Activated naive CD4-positive, alpha-beta T cell treated with anti-CD3 and anti-CD28 coated beads, Interleukin-2, amount 10 ng/mL, durations not matched to agents 7 days and 5 days (primary cell): ENCODE measurements around the gene ANGPTL5.
"Not testable (repeated sequence)": the region's sequence is repeated elsewhere in the genome, so short reads cannot be mapped to it uniquely, and the experiment has no call there.

ENCODE experiments used
- CTCF ChIA-PET: fragments of 350-600 bp; sonication (Branson Sonifier 250); formaldehyde crosslinking; loops from one replicate; lab custom pipeline; 2021; ENCODE audit warnings: antibody characterized with exemption; lab: Charles Lee
- DNase-seq: peaks from one replicate; pipeline ENCODE4 v3.0.0-alpha.2; 2020
- H3K27ac Mint-ChIP-seq: one replicate; pipeline ENCODE4 v1.8.0; 2021; ENCODE audit warnings: mild to moderate bottlenecking, moderate library complexity, mixed read lengths
- H3K27me3 Mint-ChIP-seq: one replicate; pipeline ENCODE4 v1.8.0; 2021; ENCODE audit warnings: mild to moderate bottlenecking, mixed read lengths
- H3K36me3 Mint-ChIP-seq: one replicate; pipeline ENCODE4 v1.8.0; 2021; ENCODE audit warnings: mixed read lengths
- H3K4me1 Mint-ChIP-seq: one replicate; pipeline ENCODE4 v1.8.0; 2021; ENCODE audit warnings: mixed read lengths
- H3K4me3 Mint-ChIP-seq: one replicate; pipeline ENCODE4 v1.8.0; 2021; ENCODE audit warnings: mild to moderate bottlenecking, moderate library complexity, mixed read lengths
- H3K9me3 Mint-ChIP-seq: one replicate; pipeline ENCODE4 v1.8.0; 2021; ENCODE audit warnings: mixed read lengths

ANGPTL5 gene

DNA sequence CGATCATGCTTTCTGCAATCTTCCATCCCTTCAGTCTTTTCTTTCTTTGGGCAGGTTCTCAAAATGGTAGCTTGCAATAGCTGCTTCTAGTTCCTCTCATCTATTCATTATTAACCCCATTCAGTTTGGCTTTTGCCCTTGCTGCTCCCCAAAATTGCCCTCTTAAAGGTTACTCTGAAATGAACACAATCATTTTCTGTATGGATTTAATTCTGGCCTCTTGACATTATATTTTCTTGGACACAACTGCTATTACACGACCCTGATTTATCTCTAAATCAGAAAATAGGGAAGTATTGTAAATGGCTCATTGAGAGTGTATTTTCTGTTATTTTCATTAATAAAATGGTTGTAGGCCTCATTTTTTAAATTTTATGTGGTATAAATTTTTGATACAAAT is at the start of gene ANGPTL5:
ANGPTL5 (minus strand) TSS at position 101 of the 400 bp plus-strand sequence. CDS start 8,613 bp downstream, outside the sequence.
- Mint-ChIP-seq H3K27me3 (peaks cover 9% of the 10 kb centered on the region), H3K4me3 (peak within 1 kb of the TSS; percentile 85), H3K9me3 (no peaks in the 10 kb centered on the region), H3K27ac (peak within 1 kb of the TSS; percentile 79), H3K4me1 (peaks cover 23% of the 10 kb centered on the region), H3K36me3 (no peaks in the 10 kb centered on the region)
- no peak for DNase-seq
- CTCF ChIA-PET = interaction anchor here (1.2 kb wide), 1 partner anchor 90 kb away, joined by 6 read pairs; no protein-coding TSS in a partner anchor

DNA sequence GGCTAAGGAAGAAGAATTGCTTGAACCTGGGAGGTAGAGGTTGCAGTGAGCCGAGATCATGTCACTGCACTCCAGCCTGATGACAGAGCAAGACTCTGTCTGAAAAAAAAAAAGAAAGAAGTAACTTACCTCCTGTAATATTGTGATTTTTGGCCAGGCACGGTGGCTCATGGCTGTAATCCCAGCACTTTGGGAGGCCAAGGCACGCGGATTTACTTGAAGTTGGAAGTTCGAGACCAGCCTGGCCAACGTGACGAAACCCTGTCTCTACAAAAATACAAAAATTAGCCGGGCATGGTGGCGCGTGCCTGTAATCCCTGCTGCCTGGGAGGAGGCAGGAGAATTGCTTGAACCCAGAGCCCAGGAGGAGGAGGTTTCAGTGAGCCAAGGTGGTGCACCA is 47.9 kb upstream of the ANGPTL5 start:
- not testable (repeated sequence) for H3K27ac Mint-ChIP-seq, H3K27me3 Mint-ChIP-seq, H3K4me1 Mint-ChIP-seq, H3K9me3 Mint-ChIP-seq, DNase-seq, H3K36me3 Mint-ChIP-seq, H3K4me3 Mint-ChIP-seq
- CTCF ChIA-PET = interaction anchor here (1.0 kb wide), 1 partner anchor 10 kb away, joined by 4 read pairs; no protein-coding TSS in a partner anchor

DNA sequence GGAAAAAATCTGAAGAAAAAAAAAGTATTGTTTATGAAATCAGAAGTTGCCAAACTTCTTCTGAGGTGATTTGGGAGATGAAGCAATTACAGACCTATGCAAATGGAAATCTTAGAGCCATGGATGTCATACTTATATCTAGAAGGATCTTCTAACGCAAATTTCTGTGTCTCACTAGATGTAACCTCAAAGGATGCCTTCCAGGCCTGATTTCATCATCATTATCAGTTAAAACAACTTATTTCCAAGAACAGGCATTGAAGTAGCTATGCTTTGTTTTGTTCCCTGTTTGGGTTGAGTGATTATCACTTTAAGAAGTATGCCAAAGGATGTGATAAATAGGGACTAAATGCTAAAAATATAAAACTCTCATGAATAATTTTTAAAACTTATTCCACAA is 43.9 kb upstream of the ANGPTL5 start:
- Mint-ChIP-seq H3K36me3 (no peaks in the 10 kb centered on the region), H3K27ac (no peak overlapping the region), H3K9me3 (no peaks in the 10 kb centered on the region), H3K4me1 (no peaks in the 10 kb centered on the region), H3K4me3 (no peak overlapping the region), H3K27me3 (no peaks in the 10 kb centered on the region)
- CTCF ChIA-PET = no interaction called here
- DNase-seq = no peak

DNA sequence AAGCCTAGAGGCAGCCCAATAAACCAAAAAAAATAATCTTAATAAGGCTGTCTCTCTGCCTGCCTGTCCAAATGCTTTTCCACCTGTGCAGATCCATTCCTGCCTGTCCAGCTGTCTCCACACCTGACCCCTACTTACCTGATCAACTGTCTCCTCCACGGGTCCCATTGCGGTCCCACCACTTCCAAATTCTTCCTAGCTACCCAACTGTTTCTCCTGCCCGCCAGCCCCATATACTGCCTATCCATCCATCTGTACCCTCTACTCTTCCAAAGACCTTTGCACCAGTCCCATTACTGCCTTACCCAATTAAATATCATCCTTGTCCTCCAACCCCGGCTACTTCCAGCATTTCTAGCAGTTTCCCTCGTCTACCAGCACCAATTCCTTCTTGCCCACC is 39.4 kb upstream of the ANGPTL5 start:
- DNase-seq = no peak
- Mint-ChIP-seq H3K4me1 (no peaks in the 10 kb centered on the region), H3K9me3 (no peaks in the 10 kb centered on the region), H3K36me3 (no peaks in the 10 kb centered on the region), H3K4me3 (no peak overlapping the region), H3K27me3 (no peaks in the 10 kb centered on the region), H3K27ac (no peak overlapping the region)
- CTCF ChIA-PET = no interaction called here

GRCh38 chr11:101955278-101955677 is 39.0 kb upstream of the ANGPTL5 start:
- H3K4me1 Mint-ChIP-seq = no peaks in the 10 kb centered on the region
- no peaks in the 10 kb centered on the region for H3K27me3 Mint-ChIP-seq

DNA sequence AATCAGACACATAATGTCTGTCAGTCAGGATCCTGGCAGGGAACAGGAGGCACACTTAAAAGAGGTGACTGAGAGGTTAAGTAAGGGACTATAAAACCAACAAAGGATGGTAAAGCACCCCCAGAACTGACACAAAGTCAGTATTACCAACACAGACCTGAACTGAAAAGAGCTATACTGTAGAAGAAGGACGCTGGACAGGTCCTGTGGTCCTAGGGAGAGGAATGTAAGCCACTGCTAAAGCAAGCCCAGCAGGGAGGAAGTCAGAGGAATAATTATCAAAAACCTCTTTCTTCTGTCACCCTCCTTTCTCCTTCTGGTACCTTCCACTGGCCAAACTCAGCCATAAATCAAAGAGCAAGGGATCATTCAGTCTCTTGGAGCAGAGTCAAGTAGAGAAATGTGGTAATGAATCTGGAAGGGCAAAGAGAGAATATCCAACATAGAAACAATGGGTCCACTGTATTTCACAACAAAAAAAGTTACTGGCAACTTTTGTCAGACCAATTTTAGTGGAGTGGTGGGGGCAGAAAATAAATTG is 33.4 kb upstream of the ANGPTL5 start:
- Mint-ChIP-seq H3K9me3 (no peaks in the 10 kb centered on the region), H3K4me1 (no peaks in the 10 kb centered on the region), H3K4me3 (no peak overlapping the region), H3K36me3 (no peaks in the 10 kb centered on the region), H3K27ac (no peak overlapping the region), H3K27me3 (no peaks in the 10 kb centered on the region)
- CTCF ChIA-PET = no interaction called here
- DNase-seq = no peak

More at GRCh38 chr11:101955278-101955677, 39.0 kb upstream of the ANGPTL5 start:
- DNase-seq = no peak
- H3K27ac Mint-ChIP-seq = no peak overlapping the region
- no peaks in the 10 kb centered on the region for H3K36me3 Mint-ChIP-seq
- H3K4me3 Mint-ChIP-seq = no peak overlapping the region
- no peaks in the 10 kb centered on the region for H3K9me3 Mint-ChIP-seq
- CTCF ChIA-PET = no interaction called here

- H3K9me3 Mint-ChIP-seq = no peaks in the 10 kb centered on the region
- no peaks in the 10 kb centered on the region for H3K27me3 Mint-ChIP-seq
- no peaks in the 10 kb centered on the region for H3K36me3 Mint-ChIP-seq
- H3K27ac Mint-ChIP-seq = no peak overlapping the region
- CTCF ChIA-PET = interaction anchor here (0.5 kb wide), 1 partner anchor 25 kb away, joined by 6 read pairs; no protein-coding TSS in a partner anchor
- no peaks in the 10 kb centered on the region for H3K4me1 Mint-ChIP-seq
- DNase-seq = no peak
- H3K4me3 Mint-ChIP-seq = no peak overlapping the region
Measured at GRCh38 chr11:101945448-101945847, 29.1 kb upstream of the ANGPTL5 start.

- Mint-ChIP-seq H3K27ac (no peak overlapping the region), H3K4me1 (no peaks in the 10 kb centered on the region), H3K9me3 (no peaks in the 10 kb centered on the region), H3K4me3 (no peak overlapping the region), H3K27me3 (no peaks in the 10 kb centered on the region), H3K36me3 (no peaks in the 10 kb centered on the region)
- no peak for DNase-seq
- CTCF ChIA-PET = interaction anchor here (0.9 kb wide), 1 partner anchor 9 kb away, joined by 3 read pairs; no protein-coding TSS in a partner anchor
Measured at GRCh38 chr11:101944923-101945322, 28.6 kb upstream of the ANGPTL5 start.

DNA sequence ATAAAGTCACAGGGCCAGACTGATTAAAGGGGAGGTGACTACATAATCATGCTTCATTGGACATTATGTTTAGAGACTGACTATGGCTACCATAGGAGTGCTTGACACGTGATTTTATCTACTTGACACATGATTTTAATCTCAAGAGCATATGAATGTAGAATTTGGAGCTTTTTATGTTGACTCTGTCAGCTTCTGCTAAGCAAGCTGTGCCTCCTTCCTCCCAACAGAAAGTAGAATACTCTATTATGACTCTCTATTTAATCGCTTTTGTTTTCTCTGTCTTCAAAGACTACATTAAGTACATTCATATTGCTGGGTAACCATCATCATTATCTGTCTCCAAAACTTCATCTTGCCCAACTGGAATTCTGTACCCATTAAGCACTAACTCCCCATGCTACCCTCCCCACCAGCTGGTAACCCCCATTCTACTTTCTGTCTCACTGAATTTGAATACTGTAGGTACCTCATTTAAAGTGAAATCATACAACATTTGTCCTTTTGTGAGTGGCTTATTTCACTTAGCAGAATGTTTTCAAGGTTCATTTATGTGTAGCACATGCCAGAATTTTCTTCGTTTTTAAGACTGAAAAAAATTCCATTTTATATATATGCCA is 24.7 kb upstream of the ANGPTL5 start:
- H3K36me3 Mint-ChIP-seq = no peaks in the 10 kb centered on the region
- no peaks in the 10 kb centered on the region for H3K27me3 Mint-ChIP-seq
- DNase-seq = no peak
- H3K4me1 Mint-ChIP-seq = no peaks in the 10 kb centered on the region
- H3K4me3 Mint-ChIP-seq = no peak overlapping the region
- H3K27ac Mint-ChIP-seq = no peak overlapping the region
- no peaks in the 10 kb centered on the region for H3K9me3 Mint-ChIP-seq
- CTCF ChIA-PET = no interaction called here

- Mint-ChIP-seq H3K36me3 (no peaks in the 10 kb centered on the region), H3K27me3 (no peaks in the 10 kb centered on the region), H3K9me3 (no peaks in the 10 kb centered on the region), H3K27ac (no peak overlapping the region), H3K4me1 (no peaks in the 10 kb centered on the region), H3K4me3 (no peak overlapping the region)
- DNase-seq = no peak
- CTCF ChIA-PET = no interaction called here
Measured at GRCh38 chr11:101931692-101932091, 15.4 kb upstream of the ANGPTL5 start.

GRCh38 chr11:101929294-101929915 is 13.1 kb upstream of the ANGPTL5 start:
- CTCF ChIA-PET = interaction anchor here (1.0 kb wide), 1 partner anchor 68 kb away, joined by 3 read pairs; no protein-coding TSS in a partner anchor
- no peaks in the 10 kb centered on the region for H3K4me1 Mint-ChIP-seq
- no peak overlapping the region for H3K4me3 Mint-ChIP-seq
- no peaks in the 10 kb centered on the region for H3K36me3 Mint-ChIP-seq
- H3K27me3 Mint-ChIP-seq = no peaks in the 10 kb centered on the region
- no peaks in the 10 kb centered on the region for H3K9me3 Mint-ChIP-seq
- H3K27ac Mint-ChIP-seq = no peak overlapping the region
- DNase-seq = no peak

DNA sequence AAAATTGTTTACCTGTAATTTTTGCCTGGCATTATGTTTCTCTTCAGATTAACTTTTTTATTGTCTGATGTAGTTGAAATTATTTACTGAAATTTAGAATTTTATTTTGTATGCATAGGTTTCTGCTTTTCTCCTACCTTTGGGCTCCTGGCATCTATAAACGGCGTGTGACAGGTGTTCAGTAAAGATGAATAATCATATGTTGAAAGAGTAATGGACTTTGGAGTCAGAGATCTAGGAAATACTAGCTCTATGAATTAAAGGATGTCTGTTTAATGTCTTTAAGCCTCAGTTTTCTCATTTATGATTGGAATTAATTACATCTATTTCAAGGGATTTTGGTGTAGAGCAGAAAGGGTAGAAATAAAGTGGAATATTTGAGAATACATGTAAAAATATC is 7.2 kb upstream of the ANGPTL5 start:
- H3K27ac Mint-ChIP-seq = no peak overlapping the region
- CTCF ChIA-PET = no interaction called here
- no peak for DNase-seq
- no peak overlapping the region for H3K4me3 Mint-ChIP-seq
- H3K4me1 Mint-ChIP-seq = no peaks in the 10 kb centered on the region
- no peaks in the 10 kb centered on the region for H3K27me3 Mint-ChIP-seq
- H3K36me3 Mint-ChIP-seq = no peaks in the 10 kb centered on the region
- no peaks in the 10 kb centered on the region for H3K9me3 Mint-ChIP-seq

- Mint-ChIP-seq H3K4me1 (peaks cover 5% of the 10 kb centered on the region), H3K4me3 (no peak overlapping the region), H3K36me3 (no peaks in the 10 kb centered on the region), H3K9me3 (no peaks in the 10 kb centered on the region), H3K27ac (no peak overlapping the region), H3K27me3 (no peaks in the 10 kb centered on the region)
- no peak for DNase-seq
- CTCF ChIA-PET = no interaction called here
Measured at GRCh38 chr11:101920992-101921391, 4.7 kb upstream of the ANGPTL5 start.

GRCh38 chr11:101917226-101917625 is 904 bp upstream of the ANGPTL5 start:
- H3K27me3 Mint-ChIP-seq = peaks cover 9% of the 10 kb centered on the region
- no peaks in the 10 kb centered on the region for H3K36me3 Mint-ChIP-seq
- H3K9me3 Mint-ChIP-seq = no peaks in the 10 kb centered on the region
- H3K4me3 Mint-ChIP-seq = no peak overlapping the region
- no peak for DNase-seq
- peaks cover 23% of the 10 kb centered on the region for H3K4me1 Mint-ChIP-seq
- CTCF ChIA-PET = no interaction called here
- H3K27ac Mint-ChIP-seq = no peak overlapping the region
